ENCODE data around the gene NAA38.
"Not testable (repeated sequence)": the region's sequence is repeated elsewhere in the genome, so short reads cannot be mapped to it uniquely, and the experiment has no call there.

NAA38 gene

DNA sequence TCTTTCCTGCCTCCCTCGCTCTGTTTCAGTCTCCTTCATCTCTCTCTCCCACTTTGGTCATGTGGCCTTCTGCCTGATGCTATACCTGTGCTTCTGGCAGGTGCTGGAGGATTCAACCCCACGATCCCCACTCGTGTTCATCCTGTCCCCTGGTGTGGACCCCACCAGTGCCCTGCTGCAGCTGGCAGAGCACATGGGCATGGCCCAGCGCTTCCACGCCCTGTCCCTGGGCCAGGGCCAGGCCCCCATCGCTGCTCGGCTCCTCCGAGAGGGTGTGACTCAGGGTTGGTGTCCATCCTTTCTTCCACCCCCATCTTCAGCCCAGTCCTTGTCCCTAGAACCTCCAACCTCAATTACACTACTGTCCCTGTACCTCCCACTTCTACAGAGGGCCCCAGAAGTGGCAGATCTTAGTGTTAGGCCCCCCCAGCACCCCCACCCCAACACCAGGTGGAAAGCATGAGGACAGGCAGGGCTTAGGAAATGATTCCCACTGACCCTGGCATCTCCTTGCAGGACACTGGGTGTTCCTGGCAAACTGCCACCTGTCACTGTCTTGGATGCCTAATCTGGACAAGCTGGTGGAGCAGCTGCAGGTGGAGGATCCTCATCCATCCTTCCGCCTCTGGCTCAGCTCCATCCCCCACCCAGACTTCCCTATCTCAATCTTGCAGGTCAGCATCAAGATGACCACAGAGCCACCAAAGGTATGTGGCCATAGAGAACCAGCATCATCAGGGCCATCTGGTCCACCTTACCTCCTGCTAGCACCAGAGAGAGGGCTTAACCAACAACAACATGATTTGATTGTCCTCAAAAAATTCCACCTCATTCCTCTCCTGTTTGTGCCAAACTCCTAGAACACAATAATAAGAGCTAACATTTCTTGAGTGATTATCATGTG is 33.1 kb downstream of the NAA38 start:
- DNase-seq (ENCODE audit: low read depth) = no peak

DNA sequence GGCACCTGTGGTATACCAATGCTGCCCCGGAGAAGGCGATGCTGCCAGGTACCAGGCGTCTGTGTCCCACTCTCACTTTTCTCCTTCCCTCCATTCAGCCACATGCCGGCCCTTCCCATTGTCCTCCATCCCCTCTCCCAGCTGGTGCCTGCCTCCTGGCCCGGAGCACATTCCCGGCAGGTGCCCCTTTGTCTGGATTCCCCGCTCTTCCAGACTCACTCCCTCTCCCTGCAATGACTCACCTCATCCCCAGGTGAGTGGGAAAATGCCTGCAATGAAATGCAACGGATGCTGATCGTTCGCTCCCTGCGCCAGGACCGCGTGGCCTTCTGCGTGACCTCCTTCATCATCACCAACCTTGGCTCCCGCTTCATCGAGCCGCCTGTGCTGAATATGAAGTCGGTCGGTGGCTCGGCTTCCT is 33.8 kb downstream of the NAA38 start:
- DNase-seq (ENCODE audit: low read depth) = no peak

DNA sequence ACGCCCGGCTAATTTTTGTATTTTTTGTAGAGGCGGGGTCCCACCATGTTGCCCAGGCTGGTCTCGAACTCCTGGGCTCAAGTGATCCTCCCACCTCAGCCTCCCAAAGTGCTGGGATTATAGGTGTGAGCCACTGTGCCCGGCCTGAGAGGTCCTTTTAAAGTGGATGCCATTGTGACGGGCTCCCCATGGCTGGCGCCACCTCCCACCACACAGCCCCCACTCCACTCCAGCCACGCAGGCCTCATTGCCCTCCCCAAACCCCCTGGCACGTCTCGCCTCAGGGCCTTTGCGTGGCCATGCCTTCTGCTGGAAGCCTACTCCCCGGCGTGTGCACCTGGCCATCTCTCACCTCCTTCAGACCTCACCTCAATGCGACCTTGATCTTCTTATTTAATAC is 35.2 kb downstream of the NAA38 start:
- no peak for DNase-seq (ENCODE audit: low read depth)

DNA sequence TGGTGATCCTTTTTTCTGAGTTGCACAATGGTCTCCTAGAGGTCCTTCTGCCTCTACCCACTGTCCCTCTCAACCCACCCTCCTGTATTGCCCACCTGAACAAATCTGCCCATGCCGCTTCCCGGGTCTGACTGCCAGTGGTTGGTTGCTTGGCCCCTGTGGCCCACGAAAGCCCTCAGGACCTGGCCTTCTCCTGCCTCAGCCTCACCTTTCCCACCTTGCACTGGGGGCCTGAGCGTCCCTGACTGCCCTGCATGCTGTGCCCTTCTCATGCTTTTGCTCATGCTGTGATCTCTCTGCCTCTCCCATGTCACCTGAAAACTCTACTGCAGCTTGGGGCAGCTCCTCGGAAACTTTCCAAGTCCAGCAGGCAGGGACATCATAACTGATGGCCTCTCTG is 37.1 kb downstream of the NAA38 start:
- DNase-seq (ENCODE audit: low read depth) = no peak

DNA sequence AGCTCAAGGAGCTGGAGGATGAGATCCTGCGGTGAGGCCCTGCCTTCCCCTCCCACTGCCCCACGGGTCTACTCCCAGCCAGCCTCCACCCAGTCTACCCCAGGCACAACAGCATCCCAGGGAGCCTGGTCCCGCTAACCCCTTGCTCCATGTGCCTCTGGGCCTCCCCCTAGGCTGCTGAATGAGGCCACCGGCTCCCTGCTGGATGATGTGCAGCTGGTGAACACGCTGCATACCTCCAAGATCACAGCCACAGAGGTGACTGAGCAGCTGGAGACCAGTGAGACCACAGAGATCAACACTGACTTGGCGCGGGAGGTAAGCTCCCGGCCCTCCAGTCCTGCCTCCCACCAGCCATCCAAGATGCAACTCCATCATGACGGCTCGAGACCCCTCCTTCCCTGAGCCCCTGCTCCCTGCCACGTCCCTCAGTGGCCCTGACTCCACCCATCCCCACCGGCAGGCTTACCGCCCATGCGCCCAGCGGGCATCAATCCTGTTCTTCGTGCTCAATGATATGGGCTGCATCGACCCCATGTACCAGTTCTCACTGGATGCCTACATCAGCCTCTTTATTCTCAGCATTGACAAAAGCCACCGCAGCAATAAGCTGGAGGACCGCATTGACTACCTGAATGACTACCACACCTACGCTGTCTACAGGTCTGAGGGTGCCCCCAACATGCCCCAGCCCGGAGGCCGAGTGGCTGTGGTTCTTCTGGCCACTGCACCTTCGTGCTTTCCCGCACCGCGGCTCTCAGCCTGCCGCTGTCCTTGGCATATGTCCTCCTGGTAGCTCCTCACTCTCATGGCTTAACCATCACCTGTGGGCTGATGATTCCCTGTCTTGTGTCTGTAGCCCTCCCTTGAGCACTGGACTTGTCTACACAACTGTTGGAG is 38.4 kb downstream of the NAA38 start:
- DNase-seq (ENCODE audit: low read depth) = no peak

DNA sequence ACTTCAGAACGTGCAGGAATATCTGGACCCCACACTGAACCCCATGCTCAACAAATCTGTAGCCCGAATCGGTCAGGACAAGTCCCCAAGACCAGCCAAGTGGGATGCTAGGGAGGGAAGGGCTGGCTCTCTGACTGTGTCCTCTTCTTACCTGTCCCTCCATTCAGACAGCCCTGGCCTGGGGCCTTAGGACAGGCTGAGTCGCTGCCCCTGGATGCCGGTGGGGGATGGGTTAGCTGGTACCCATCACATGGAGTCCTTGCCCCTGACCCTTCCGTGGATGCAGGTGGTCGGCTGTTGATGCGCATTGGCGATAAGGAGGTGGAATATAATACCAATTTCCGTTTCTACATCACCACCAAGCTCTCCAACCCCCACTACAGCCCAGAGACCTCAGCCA is 39.3 kb downstream of the NAA38 start:
- DNase-seq (ENCODE audit: low read depth) = no peak

DNA sequence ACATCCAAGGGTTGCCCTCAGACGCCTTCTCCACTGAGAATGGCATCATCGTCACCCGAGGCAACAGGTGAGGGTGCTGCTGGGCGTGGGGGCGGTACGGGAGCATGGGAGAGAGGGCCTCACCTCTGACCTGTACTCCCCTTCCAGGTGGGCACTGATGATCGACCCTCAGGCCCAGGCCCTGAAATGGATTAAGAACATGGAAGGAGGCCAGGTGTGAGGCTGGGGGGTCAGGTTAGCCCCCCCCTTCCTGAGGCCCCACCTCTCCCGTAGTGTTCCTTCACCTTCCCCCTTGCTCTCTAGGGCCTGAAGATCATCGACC is 39.8 kb downstream of the NAA38 start:
- DNase-seq (ENCODE audit: low read depth) = no peak

DNA sequence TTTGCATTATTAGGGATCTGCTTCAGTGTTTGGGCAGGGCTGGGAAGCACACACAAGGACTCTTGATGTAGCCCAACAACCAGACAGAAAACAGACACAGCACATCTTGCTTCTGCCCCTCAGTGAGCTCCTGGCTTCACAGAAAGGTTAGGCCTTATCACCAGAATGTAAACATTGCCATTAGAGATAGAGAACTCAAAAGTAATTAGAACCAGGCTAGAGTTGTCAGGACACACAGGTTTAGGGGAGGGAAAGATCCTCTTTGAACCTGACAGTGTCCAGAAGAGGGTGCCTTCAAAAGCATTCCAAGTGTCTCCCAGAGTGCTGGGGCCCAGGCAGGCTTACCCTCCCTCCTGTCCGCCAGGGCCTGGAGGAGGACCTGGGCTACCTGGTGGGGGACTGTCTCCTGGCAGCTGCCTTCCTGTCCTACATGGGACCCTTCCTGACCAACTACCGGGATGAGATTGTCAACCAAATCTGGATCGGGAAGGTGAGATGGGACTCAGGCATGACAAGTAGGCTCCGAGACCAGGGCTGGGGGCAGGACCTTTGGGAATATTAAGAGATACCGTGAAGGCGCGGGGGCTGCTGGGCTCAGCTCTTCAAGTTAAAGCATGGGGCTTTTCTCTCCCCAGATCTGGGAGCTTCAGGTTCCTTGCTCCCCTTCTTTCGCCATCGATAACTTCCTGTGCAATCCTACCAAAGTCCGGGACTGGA is 40.3 kb downstream of the NAA38 start:
- DNase-seq (ENCODE audit: low read depth) = no peak

DNA sequence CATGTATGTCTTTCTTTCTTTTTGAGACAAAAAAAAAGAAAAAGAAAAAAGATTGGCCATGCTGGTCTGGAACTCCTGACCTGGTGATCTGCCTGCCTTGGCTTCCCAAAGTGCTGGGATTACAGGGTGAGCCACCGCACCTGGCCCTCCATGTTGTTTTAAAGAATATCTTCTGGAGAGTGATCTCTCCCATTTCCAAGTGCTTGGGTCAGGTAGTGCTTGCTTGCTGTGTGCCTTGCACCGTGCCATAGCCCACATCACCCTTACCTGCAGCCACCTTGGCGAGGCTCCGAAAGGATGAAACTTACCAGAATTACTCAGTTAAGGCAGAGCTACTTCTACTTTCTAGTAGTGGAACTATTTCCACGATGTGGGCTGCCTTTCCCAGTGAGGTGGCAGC is 42.4 kb downstream of the NAA38 start:
- no peak for DNase-seq (ENCODE audit: low read depth)

DNA sequence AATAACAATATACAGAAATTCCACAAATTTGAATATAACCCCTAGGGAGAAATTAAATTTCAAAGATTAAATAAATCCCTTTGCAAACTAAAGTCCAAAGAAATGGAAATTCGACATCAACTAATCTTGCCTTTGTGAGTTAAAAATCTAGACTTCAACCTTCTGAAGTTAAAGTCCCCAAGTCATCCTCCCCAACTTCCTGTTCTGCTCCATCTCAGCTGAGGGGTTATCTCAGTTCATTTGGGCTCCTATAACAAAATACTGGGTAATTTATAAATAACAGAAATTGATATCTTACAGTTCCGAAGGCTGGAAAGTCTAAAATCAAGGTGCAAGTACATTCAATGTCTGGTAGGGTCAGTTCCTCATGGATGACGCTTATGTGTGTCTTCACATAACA is 46.1 kb downstream of the NAA38 start:
- no peak for DNase-seq (ENCODE audit: low read depth)

DNA sequence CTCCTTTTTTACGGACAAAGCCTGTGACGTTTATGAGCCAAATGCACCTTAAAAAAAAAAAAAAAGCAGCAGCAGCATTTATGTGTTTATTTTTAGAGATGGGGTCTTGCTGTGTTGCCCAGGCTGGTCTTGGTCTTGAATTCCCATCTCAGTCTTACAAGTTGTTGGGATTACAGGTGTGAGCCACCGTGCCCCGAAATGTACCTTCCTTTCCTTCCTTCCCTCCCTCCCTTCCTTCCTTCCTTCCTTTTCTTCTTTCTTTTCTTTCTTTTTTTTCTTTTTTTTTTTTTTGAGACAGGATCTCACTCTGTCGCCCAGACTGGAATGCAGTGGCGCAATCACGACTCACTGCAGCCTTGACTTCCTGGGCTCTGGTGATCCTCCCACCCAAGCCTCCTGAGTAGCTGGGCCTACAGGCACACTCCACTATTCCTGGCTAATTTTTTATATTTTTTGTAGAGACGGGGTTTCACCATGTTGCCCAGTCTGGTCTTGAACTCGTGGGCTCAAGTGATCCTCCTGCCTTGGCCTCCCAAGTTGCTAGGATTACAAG is 47.5 kb downstream of the NAA38 start:
- not testable (repeated sequence) for DNase-seq (ENCODE audit: low read depth)

DNA sequence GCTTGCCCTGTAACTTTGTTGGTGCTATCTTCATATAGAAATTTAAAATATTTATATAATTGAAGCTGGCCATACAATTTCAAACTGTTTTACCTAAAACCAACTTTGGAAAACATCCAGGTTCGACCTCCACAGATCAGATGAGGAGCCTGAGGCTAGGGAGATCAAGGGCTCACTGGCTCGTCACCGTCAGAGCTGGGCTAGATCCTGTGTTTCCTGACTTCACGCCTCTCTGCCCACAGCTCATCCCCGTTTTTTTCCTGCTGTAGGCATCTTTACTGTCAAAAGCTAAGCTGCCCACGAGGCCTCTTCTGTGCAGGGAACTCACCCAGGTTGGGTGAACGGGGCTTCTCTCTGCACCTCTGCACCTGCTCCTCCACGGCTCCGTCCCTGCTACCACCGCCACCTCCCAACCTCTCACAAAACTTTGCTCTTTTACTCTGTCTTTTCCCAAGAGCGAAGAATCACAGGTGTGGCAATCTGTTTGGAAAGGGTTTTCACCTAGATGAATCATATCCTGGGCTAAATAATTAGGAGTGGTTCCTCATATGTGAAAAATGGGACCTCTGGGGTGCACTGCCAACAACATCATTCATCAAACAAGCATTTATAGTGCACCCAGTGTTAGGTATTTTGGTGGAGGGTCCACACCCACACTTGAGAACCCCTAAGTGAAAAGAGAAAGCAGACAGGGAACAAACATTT is 48.1 kb downstream of the NAA38 start:
- no peak for DNase-seq (ENCODE audit: low read depth)

DNA sequence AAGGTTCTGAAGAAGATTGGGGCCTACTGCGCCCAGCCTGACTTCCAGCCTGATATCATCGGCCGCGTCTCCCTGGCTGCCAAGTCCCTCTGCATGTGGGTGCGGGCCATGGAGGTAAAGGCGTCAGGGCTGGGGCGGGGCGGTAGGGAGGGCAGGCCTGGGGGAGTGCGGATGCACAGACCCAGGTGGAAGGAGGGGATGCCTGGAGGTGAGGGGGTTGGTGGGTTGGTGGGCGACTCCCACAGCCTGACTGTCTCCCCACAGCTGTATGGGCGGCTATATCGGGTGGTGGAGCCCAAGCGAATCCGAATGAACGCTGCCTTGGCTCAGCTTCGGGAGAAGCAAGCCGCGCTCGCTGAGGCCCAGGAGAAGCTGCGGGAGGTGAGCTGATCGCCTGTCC is 50.2 kb downstream of the NAA38 start:
- no peak for DNase-seq (ENCODE audit: low read depth)

Measured in T-helper 22 cell (primary cell).